HG03521 (cell line): ENCODE data around the gene EPG5.
"Not testable (repeated sequence)": the region's sequence is repeated elsewhere in the genome, so short reads cannot be mapped to it uniquely, and the experiment has no call there.

Source experiments
- ATAC-seq: cut with Tn5 transposase; IDR thresholded peaks from one replicate; pipeline ENCODE4 v1.9.1; 2021; ENCODE audit warnings: mild to moderate bottlenecking, moderate library complexity; ENCODE audit not compliant: unreplicated experiment

EPG5 gene

GRCh38 chr18:45841060-45841764 is 125.9 kb downstream of the EPG5 start:
- ATAC-seq: no peak

GRCh38 chr18:45839414-45840395 is 127.4 kb downstream of the EPG5 start:
- ATAC-seq: no peak

GRCh38 chr18:45838302-45839070 is 128.6 kb downstream of the EPG5 start:
- ATAC-seq: no peak

GRCh38 chr18:45837283-45838070 is 129.7 kb downstream of the EPG5 start:
- ATAC-seq: no peak

GRCh38 chr18:45836242-45837205 is 130.6 kb downstream of the EPG5 start:
- ATAC-seq: no peak

- ATAC-seq: no peak
Observed at GRCh38 chr18:45835057-45835636, 132.0 kb downstream of the EPG5 start.

GRCh38 chr18:45834306-45834705 is 132.8 kb downstream of the EPG5 start:
- no peak for ATAC-seq

- ATAC-seq: no peak
Observed at GRCh38 chr18:45833846-45834245, 133.3 kb downstream of the EPG5 start.

- ATAC-seq: no peak
Observed at GRCh38 chr18:45830917-45831316, 136.2 kb downstream of the EPG5 start.

- no peak for ATAC-seq
Observed at GRCh38 chr18:45829855-45830254, 137.3 kb downstream of the EPG5 start.

- no peak for ATAC-seq
Observed at GRCh38 chr18:45828917-45829811, 138.0 kb downstream of the EPG5 start.

GRCh38 chr18:45826716-45827115 is 140.4 kb downstream of the EPG5 start:
- not testable (repeated sequence) for ATAC-seq

GRCh38 chr18:45826084-45826483 is 141.0 kb downstream of the EPG5 start:
- no peak for ATAC-seq

- no peak for ATAC-seq
Observed at GRCh38 chr18:45825258-45826044, 141.7 kb downstream of the EPG5 start, which contains the start of gene SIGLEC15. SIGLEC15 (plus strand) TSS chr18:45825675; CDS start chr18:45825729, 54 bp downstream.

GRCh38 chr18:45821711-45822110 is 145.4 kb downstream of the EPG5 start:
- ATAC-seq: no peak

GRCh38 chr18:45821026-45821425 is 146.1 kb downstream of the EPG5 start:
- no peak for ATAC-seq
